ENCODE measurements around the gene NARS2. TPM values are rescaled to one million over a fixed set of nuclear protein-coding genes. Genes with fewer than 3 reads are reported as not detected.

Gene NARS2
- total RNA-seq, 3 donors from 2014 or later: 13.3 to 21.8 (median 19.0) TPM

GRCh38 chr11:78408619-78409018 lies 166.0 kb downstream of the NARS2 start:
- Histone ChIP-seq H3K9me3 (peaks cover 6 to 10% of the 10 kb centered on the region in 2 donors), H3K27me3 (no peaks in the 10 kb centered on the region), H3K4me1 (no peaks in the 10 kb centered on the region), H3K36me3 (no peaks in the 10 kb centered on the region), H3K27ac (no peak overlapping the region), H3K4me3 (no peak overlapping the region)
- intact Hi-C loops (cut with DNase I; ENCODE audit: low total_unique reads): no loop called here
- TF ChIP-seq POLR2A (IDR thresholded peaks at IDR 0.05) (no peak), POLR2AphosphoS5 (IDR thresholded peaks at IDR 0.05) (no peak)
- TF ChIP-seq, protein P1, sequence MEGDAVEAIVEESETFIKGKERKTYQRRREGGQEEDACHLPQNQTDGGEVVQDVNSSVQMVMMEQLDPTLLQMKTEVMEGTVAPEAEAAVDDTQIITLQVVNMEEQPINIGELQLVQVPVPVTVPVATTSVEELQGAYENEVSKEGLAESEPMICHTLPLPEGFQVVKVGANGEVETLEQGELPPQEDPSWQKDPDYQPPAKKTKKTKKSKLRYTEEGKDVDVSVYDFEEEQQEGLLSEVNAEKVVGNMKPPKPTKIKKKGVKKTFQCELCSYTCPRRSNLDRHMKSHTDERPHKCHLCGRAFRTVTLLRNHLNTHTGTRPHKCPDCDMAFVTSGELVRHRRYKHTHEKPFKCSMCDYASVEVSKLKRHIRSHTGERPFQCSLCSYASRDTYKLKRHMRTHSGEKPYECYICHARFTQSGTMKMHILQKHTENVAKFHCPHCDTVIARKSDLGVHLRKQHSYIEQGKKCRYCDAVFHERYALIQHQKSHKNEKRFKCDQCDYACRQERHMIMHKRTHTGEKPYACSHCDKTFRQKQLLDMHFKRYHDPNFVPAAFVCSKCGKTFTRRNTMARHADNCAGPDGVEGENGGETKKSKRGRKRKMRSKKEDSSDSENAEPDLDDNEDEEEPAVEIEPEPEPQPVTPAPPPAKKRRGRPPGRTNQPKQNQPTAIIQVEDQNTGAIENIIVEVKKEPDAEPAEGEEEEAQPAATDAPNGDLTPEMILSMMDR (IDR thresholded peaks at IDR 0.05): no peak
- DNase-seq (ENCODE audit: low spot score in 2 of 2): no peak

DNA sequence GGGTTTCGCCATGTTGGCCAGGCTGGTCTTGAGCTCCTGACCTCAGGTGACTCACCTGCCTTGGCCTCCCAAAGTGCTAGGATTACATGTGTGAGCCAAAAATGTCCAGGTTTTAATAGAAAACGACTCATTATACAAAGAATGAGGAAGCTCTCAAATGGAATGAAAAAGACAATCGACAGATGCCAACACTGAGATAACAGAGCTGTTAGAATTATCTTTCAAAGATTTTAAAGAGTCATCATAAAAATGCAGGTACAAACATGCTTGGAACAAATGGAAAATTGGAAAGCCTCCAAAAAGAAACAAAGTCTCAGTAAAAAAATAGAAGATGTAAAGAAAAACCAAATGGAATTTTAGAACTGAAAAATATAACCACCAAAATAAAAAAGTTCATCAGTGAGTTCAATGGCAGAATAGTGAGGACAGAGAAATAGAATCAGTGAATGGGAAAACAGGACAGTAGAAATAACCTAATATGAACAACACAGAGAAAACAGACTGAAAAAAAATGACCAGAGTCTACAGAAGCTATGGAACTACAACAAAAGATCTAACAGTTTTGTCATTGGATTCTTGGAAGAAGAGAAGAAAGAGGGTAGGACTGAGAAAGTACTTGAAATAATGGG lies 168.0 kb downstream of the NARS2 start:
- TF ChIP-seq POLR2AphosphoS5 (IDR thresholded peaks at IDR 0.05): no peak
- TF ChIP-seq POLR2A (IDR thresholded peaks at IDR 0.05): no peak
- TF ChIP-seq, protein P1 (IDR thresholded peaks at IDR 0.05): no peak
- intact Hi-C loops (cut with DNase I; ENCODE audit: low total_unique reads): no loop called here
- Histone ChIP-seq H3K36me3 (no peaks in the 10 kb centered on the region), H3K27me3 (no peaks in the 10 kb centered on the region), H3K9me3 (peaks cover 6 to 10% of the 10 kb centered on the region in 2 donors), H3K4me1 (no peaks in the 10 kb centered on the region), H3K27ac (no peak overlapping the region), H3K4me3 (no peak overlapping the region)
- DNase-seq (ENCODE audit: low spot score in 2 of 2): no peak

GRCh38 chr11:78405805-78406204 lies 168.9 kb downstream of the NARS2 start:
- no peak overlapping the region for H3K27ac ChIP-seq
- no peaks in the 10 kb centered on the region for H3K27me3 ChIP-seq
- H3K36me3 ChIP-seq: no peaks in the 10 kb centered on the region
- TF ChIP-seq, protein P1 (IDR thresholded peaks at IDR 0.05): no peak
- TF ChIP-seq POLR2AphosphoS5 (IDR thresholded peaks at IDR 0.05) (no peak), POLR2A (IDR thresholded peaks at IDR 0.05) (no peak)
- intact Hi-C loops (cut with DNase I; ENCODE audit: low total_unique reads): no loop called here
- no peaks in the 10 kb centered on the region for H3K4me1 ChIP-seq
- no peak for DNase-seq (ENCODE audit: low spot score in 2 of 2)
- H3K9me3 ChIP-seq: peaks cover 6 to 10% of the 10 kb centered on the region in 2 donors
- H3K4me3 ChIP-seq: no peak overlapping the region

GRCh38 chr11:78403781-78404180 lies 170.9 kb downstream of the NARS2 start:
- intact Hi-C loops (cut with DNase I; ENCODE audit: low total_unique reads): no loop called here
- H3K27ac ChIP-seq: no peak overlapping the region
- H3K27me3 ChIP-seq: no peaks in the 10 kb centered on the region
- no peaks in the 10 kb centered on the region for H3K36me3 ChIP-seq
- no peak for DNase-seq (ENCODE audit: low spot score in 2 of 2)
- H3K4me1 ChIP-seq: no peaks in the 10 kb centered on the region
- no peaks in the 10 kb centered on the region for H3K9me3 ChIP-seq
- no peak for TF ChIP-seq POLR2AphosphoS5 (IDR thresholded peaks at IDR 0.05)
- TF ChIP-seq, protein P1 (IDR thresholded peaks at IDR 0.05): no peak
- no peak overlapping the region for H3K4me3 ChIP-seq

DNA sequence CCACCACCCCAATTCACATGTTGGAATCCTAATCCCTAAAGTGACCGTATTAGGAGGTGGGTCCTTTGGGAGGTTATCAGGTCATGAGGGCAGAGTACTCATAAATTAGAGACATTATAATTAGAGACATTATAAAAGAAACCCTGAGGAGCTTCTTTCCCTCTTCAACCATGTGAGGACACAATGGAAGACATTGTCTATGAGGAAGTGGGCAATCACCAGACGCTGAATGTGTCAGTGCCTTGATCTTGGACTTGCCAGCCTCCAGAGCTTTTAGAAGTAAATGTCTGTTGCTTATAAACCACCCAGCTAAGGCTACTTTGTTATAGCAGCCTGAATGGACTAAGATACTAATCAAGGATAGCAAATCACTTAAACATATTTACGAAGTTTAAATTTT lies 171.8 kb downstream of the NARS2 start:
- intact Hi-C loops (cut with DNase I; ENCODE audit: low total_unique reads): no loop called here
- Histone ChIP-seq H3K4me3 (no peak overlapping the region), H3K36me3 (no peaks in the 10 kb centered on the region), H3K27me3 (no peaks in the 10 kb centered on the region), H3K9me3 (no peaks in the 10 kb centered on the region), H3K27ac (no peak overlapping the region), H3K4me1 (no peaks in the 10 kb centered on the region)
- DNase-seq (ENCODE audit: low spot score in 2 of 2): no peak
- TF ChIP-seq POLR2A (IDR thresholded peaks at IDR 0.05) (no peak), POLR2AphosphoS5 (IDR thresholded peaks at IDR 0.05) (no peak)
- TF ChIP-seq, protein P1 (IDR thresholded peaks at IDR 0.05): no peak

All from breast epithelium (tissue), 4 donors.